GM12891 (cell line): Measurements from ENCODE around the gene GRAP2.

Source experiments
- PAX5 ChIP-seq: IDR thresholded peaks from 2 replicates; pipeline ENCODE4 v1.6.1; 2011; ENCODE audit warnings: low read length, moderate library complexity, mild to moderate bottlenecking; ENCODE audit not compliant: insufficient read depth, severe bottlenecking
- POLR2A ChIP-seq: IDR thresholded peaks from 2 replicates; pipeline ENCODE4 v1.6.1; 2011; ENCODE audit warnings: low read depth, low read length, control low read depth
- POLR2AphosphoS5 ChIP-seq: IDR thresholded peaks from 2 replicates; pipeline ENCODE4 v1.6.1; 2011; ENCODE audit warnings: low read depth, low read length, control low read depth
- POU2F2 ChIP-seq: IDR thresholded peaks from 2 replicates; pipeline ENCODE4 v1.6.1; 2011; ENCODE audit warnings: low read depth, mild to moderate bottlenecking, control low read depth, low read length, moderate library complexity
- SPI1 ChIP-seq: IDR thresholded peaks from 2 replicates; pipeline ENCODE4 v1.6.1; 2011; ENCODE audit warnings: low read depth, low read length, control low read depth
- TAF1 ChIP-seq: IDR thresholded peaks from 2 replicates; pipeline ENCODE4 v1.6.1; 2011; ENCODE audit warnings: low read depth, low read length, control low read depth

DNA sequence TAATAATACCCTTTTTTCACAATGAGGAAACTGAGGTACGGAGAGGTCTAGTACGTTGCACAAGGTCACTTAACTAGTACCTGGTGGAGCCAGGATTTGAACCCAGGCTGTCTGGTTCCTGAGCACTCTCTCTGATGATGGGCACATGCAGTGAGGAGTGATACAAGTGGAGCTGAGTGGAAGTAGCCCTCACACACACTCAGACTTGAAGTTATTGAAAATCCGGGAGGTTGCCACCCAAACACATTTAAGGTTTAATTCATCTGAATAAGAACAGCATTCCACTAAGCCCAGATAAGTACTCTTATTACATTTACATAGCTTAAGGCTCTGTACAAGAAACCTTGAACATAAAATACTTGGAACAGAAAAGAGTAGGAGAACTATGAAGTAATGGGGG lies 4.8 kb downstream of the GRAP2 start:
- no peak for TF ChIP-seq POLR2A
- no peak for TF ChIP-seq POLR2AphosphoS5
- TF ChIP-seq SPI1: no peak
- TF ChIP-seq POU2F2: no peak
- TF ChIP-seq TAF1: no peak
- TF ChIP-seq PAX5: no peak
